Dermis blood vessel endothelial cell (primary cell): ENCODE data around the gene USP49. TPM values are rescaled to one million over a fixed set of nuclear protein-coding genes. Genes with fewer than 3 reads are reported as not detected.

Experiments used
- DNase-seq: peaks from one replicate; pipeline ENCODE4 v3.0.0; 2010
- total RNA-seq: library from RNA; depleted of rRNA; stranded (reverse); fragments of >200 nt; gene quantifications from 2 replicates; pipeline ENCODE4 v1.2.3, GENCODE V29; 2014

Gene USP49
- total RNA-seq, 1 donor from 2014 or later = 2.9 TPM

DNA sequence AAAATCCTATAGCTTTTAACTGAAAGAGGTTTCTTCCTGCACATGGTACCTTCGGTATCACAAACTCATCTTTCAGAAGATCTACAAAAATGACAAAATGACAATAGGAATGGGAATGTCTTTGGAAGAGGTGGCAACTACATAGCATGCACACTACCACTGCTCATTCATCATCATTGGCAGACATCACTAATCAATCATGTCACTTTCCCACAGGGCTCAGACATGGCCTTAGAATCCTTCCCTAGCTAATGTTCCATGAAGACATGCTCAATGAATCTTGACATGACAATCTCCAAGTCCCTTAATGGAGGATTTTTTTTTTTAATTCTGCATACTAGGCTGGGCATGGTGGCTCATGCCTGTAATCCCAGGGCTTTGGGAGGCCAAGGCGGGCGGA, 144.8 kb downstream of the USP49 start:
- no peak for DNase-seq

DNA sequence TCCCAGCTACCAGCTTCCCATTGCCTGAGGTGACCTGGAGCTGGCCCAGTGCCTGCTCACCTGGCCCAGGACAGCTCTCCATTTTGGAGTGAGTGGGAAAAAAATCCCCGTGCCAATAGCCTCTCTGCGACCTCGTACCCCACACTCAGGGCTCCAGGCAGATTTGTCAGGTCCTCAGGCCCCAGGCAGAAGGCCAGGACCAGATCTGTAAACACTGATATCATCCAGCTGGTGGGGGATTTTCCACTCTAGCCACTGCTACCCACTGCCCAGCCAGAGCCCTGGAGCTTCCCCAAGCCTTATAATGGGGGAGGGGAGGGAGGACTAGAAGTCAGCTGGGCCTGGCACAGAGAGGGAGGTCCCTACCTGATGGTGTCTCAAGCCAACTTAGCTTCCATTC, 146.6 kb downstream of the USP49 start:
- DNase-seq = no peak

DNA sequence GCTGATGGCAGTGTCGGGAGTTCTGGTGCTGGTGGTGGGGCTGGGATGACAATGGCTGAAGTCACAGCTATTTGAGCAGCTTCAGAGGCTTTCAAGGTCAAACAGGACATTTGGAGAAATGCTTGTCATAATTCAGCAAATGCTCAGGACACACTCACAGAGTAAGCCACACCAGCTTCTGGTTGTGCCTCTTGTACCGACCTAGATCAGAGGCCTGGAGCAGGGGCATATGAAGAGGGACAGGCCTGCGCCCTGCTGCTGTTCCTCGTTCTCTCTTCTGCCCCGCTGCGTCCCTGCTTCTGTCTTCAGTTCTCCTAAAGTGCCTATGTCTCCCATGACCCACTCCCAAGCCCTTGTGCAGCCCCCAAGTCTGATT, 147.1 kb downstream of the USP49 start:
- no peak for DNase-seq

DNA sequence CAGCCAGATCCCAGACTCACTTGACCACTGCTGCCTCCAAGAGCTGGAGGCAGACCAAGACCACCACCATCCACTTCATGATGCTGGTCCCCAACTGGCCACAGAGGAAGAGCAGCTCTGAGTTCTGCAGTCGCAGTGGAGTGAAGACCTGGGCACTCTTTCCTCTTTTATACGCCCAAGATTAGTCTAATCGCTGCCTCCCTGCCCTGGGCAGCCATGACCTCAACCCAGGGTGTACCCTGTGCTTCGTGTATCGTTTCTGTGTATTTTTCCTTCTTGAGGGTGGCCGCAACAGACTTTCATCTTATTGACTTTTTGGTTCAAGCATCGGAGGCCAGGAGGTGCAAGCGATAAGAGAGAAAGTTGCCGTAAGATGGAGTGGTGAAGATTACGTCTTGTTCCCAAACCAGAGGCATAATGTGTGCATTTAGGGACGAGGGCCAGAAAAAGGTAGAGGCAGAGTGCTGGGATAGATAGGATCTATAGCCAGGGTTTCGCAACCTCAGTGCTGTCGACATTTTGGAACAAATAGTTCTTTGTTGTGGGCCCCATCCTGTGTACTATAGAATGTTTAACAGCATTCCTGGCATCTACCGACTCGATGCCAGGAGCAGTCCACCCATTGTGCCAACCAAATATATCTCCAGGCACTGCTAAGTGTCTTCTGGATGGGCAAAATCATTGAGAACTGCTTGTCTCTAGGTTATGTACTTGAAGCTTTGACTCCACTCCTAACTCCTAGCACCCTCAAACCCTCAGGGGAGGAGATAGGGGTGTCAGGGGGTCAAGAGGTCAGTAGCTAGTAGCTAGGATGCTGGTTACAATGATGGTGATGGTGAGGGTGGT, 147.7 kb downstream of the USP49 start, which contains the start of gene PGC:
Gene PGC (minus strand): TSS at position 142 of the 846 bp plus-strand sequence. CDS start 63 bp downstream, at position 79.
- no peak for DNase-seq

DNA sequence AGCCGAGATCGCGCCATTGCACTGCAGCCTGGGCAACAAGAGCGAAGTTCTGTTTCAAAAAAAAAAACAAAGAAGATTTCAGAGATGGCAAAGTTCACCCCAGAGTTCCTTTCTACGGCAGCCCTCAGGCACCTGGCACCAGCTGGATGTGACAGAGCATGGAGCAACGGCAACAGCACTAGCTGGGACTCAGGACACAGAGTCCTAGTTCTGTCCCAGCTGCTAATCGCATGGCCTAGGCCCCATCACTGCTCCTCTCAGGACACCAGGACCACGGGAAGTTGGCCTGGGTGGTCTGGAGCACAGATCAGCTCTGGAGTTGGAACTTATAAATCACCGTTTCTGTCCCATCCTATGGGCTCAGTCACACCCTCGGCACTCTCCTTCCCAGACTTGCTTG, 149.1 kb downstream of the USP49 start:
- no peak for DNase-seq

DNA sequence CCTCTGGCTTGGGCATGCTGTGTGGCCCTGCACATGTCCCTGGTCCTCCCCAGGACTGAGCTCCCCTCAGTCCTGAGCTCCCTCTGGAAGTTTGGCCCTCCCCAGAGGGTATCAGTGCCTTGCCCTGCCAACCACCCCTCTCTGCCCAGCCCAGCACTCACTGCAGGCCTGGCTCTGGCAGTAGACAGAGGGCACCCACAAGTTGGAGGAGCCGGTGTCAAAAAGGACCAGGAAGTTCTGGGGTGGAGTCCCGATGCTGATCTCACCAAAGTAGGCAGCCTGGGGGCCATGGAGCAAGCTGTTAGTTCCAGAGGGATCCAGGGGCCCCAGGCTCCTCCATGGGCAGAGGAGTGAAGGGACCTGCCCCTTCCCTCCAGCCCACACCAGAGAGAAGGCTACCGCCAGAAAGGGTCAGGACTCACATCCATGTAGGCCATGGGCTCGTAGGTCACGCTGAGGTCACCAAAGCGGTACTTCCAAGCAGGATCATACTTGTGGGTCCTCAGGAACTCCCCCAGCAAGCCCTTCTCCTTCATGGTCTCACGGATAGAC, 150.9 kb downstream of the USP49 start:
- DNase-seq = no peak

DNA sequence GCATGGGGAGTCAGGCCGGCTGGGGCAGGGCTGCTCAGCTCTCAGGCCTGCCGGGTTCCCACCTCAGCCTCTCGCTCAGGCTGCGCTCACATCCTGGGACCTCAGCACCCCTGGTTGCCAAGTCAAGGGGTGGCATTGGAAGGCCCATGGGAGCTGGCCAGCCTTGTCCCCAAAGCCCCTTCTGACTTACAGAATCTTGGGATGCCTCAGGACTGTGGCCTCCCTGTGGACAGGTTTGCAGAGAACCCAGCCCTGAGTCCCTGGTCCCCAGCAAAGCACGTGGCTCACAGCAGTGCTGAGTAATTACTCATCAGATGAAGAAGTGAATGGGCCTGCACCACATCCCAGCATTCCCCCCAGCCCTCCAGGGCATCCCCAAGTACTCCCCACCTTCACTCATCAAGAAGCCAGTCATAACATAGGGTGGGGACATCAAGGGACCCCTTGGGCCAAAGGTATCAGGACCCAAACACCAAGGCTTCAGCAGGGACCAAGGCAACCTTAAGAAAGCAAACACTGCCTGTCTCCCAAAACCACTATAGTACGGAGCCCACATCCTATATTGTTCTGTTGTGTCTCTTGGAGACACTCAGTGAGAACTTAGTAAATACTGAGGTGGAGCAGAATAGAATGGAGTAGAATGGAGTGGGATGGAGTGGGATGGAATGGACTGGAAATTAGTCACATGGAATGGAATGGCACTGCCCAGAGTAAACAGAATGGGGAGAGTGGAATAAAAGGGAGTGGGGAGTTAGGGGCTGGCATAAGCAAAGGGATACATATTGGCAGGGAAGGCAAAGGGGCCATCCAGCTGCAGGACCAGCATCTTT, 151.6 kb downstream of the USP49 start:
- no peak for DNase-seq

DNA sequence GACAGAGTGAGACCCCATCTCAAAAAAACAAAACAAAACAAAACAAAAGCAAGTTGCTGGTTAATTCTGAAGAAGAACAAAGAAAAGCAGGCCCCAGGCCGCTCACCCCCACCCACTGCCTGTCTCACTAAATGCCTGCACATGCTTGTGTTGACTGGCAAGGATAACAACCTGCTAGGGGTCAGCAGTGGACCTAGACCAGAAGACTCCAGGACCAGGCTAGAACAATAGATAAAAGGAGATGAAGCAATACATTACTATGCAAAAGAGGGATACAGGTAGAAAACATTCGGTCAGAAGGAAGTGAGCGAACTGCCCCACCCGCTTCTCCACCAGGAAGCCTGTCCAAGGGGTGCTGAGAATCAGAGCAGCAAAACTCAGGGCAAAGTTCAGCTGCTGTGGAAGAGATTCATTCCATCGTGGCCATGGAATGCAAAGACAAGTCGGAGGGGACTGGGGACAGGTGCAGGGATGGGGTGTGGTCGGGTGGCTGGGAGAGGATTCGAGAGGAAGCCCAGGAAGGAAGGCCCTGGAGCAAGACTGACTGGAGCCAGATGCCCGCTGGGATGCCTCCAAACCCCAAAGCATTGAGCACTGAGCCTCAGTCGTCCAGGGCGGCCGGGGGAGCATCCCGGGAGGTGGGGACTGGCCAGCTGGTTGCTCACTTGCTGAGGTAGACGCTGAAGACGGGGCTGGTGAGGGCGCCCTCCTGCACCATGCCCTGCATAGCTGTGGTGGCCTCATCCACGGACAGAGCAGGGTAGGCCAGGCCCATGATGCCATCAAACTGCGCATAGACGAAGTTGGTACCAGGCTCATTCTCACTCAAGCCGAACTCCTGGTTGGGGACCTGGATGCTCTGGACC, 153.3 kb downstream of the USP49 start:
- no peak for DNase-seq

DNA sequence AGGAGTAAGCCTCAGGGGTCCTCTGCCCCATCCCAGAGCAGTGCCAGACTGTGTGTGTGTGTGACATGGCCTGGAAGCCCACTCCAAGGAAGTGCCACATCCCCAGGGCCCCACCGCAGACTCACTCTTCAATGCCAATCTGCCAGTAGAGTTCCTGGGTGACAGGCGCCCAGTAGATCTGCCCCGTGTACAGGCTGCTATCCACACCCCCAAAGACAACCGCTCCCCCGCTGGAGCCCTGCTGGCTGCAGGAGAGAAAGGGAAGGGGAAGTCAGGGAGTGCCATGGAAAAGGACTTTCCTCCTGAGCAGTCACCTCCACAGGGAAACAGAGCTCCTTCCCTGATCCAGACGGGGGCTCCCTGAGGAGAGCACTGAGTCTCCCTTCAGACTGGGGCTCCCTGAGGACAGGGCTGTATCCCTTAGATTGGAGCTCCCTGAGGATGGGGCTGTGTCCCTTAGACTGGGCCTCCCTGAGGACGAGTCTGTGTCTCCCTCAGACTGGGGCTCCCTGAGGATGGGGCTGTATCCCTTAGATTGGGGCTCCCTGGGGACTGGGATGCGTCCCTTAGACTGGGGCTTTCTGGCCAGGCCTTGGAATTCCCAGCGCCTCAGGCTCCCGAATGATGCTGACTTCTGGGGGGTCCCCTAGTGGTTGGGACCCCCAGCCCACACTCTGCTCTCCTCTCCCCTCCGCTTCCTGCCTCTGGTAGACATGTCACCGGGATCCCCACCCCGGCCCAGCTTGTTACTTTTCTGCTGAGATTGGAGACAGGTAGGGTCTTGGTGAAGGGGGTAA, 154.6 kb downstream of the USP49 start:
- no peak for DNase-seq

Other genes with a start within 250 kb of the USP49 start
- gene TFEB, start 159.8 kb downstream of the USP49 start, total RNA-seq = 5.7 and 6.5 TPM in 2 replicates
- not detected in 2 replicates for gene PGC, start 148.0 kb downstream of the USP49 start, total RNA-seq
- 1.2 and 1.8 TPM in 2 replicates for gene FRS3, start 115.5 kb downstream of the USP49 start, total RNA-seq
- gene PRICKLE4, start 114.6 kb downstream of the USP49 start, total RNA-seq = 6.9 and 10.4 TPM in 2 replicates
- gene TOMM6, start 107.7 kb downstream of the USP49 start, total RNA-seq = 76.0 and 85.6 TPM in 2 replicates
- 36.5 and 47.5 TPM in 2 replicates for gene MED20, start 25.8 kb upstream of the USP49 start, total RNA-seq
- gene BYSL, start 26.1 kb upstream of the USP49 start, total RNA-seq = 15.8 and 22.1 TPM in 2 replicates
- gene CCND3, start 46.4 kb upstream of the USP49 start, total RNA-seq = 59.1 and 60.1 TPM in 2 replicates
- 19.1 and 20.3 TPM in 2 replicates for gene TAF8, start 155.1 kb upstream of the USP49 start, total RNA-seq
- under 0.01 TPM in 1 of 2 replicates, not detected in the other for gene C6orf132, start 247.2 kb upstream of the USP49 start, total RNA-seq